Fibroblast of lung (primary cell): ENCODE measurements around the gene TIMM50. TPM values are rescaled to one million over a fixed set of nuclear protein-coding genes. Genes with fewer than 3 reads are reported as not detected.

ENCODE experiments used
- DNase-seq, 2 donors: peaks; one replicate each; pipeline versions ENCODE4 v3.0.0 to v3.0.0-alpha.2; 2010; ENCODE audit warnings: low read depth in 2 of 2
- H2AFZ ChIP-seq: 2 replicates; pipeline ENCODE4 v1.5.1; 2012; ENCODE audit warnings: low read length, control low read depth, inconsistent platforms
- H3K27ac ChIP-seq: 2 replicates; pipeline ENCODE4 v1.5.1; 2011; ENCODE audit warnings: low read length, control low read depth; ENCODE audit not compliant: insufficient read depth
- H3K27me3 ChIP-seq: 2 replicates; pipeline ENCODE4 v1.5.1; 2011; ENCODE audit warnings: mild to moderate bottlenecking, low read length; ENCODE audit not compliant: control insufficient read depth, insufficient read depth
- H3K36me3 ChIP-seq: 2 replicates; pipeline ENCODE4 v1.5.1; 2011; ENCODE audit warnings: low read length; ENCODE audit not compliant: control insufficient read depth, insufficient read depth
- H3K4me1 ChIP-seq: 2 replicates; pipeline ENCODE4 v1.5.1; 2011; ENCODE audit warnings: low read length; ENCODE audit not compliant: control insufficient read depth, insufficient read depth; ENCODE audit errors: extremely low read depth
- H3K4me2 ChIP-seq: 2 replicates; pipeline ENCODE4 v1.5.1; 2011; ENCODE audit warnings: low read length, control low read depth; ENCODE audit not compliant: insufficient read depth; ENCODE audit errors: extremely low read depth
- H3K4me3 ChIP-seq, 4 experiments: fragments of 200-600 bp in 1 of 4; sonication (generic) in 1 of 4; replicated peaks in 1 of 4; 2 replicates each; pipeline ENCODE4 v1.5.1; 2011 to 2016; ENCODE audit warnings: low read length in 4 of 4, low read depth in 3 of 4, mild to moderate bottlenecking in 3 of 4, control low read depth in 2 of 4, inconsistent platforms in 1 of 4, mixed read lengths in 1 of 4; ENCODE audit not compliant: insufficient read depth in 1 of 4; ENCODE audit errors: control extremely low read depth in 1 of 4
- H3K79me2 ChIP-seq: 2 replicates; pipeline ENCODE4 v1.5.1; 2012; ENCODE audit warnings: mild to moderate bottlenecking, low read length, inconsistent platforms; ENCODE audit not compliant: control insufficient read depth, insufficient read depth
- H3K9ac ChIP-seq: 2 replicates; pipeline ENCODE4 v1.5.1; 2011; ENCODE audit warnings: mild to moderate bottlenecking, low read length, control low read depth; ENCODE audit not compliant: insufficient read depth
- H3K9me3 ChIP-seq: 2 replicates; pipeline ENCODE4 v1.5.1; 2012; ENCODE audit warnings: low read depth, low read length; ENCODE audit not compliant: control insufficient read depth, insufficient read depth
- H4K20me1 ChIP-seq: 2 replicates; pipeline ENCODE4 v1.5.1; 2011; ENCODE audit warnings: low read length; ENCODE audit not compliant: control insufficient read depth, insufficient read depth; ENCODE audit errors: extremely low read depth
- CTCF ChIP-seq, 2 donors: IDR thresholded peaks in 1 of 2; conservative IDR thresholded peaks in 1 of 2; 1 replicate in 1 of 2; 2 replicates in 1 of 2; pipeline ENCODE4 v1.5.1; 2011 to 2012; ENCODE audit warnings: low read length in 2 of 2, control low read depth in 1 of 2, inconsistent platforms in 1 of 2, low read depth in 1 of 2, mild to moderate bottlenecking in 1 of 2
- EZH2 ChIP-seq: IDR thresholded peaks from 2 replicates; pipeline ENCODE4 v1.5.1; 2012; ENCODE audit warnings: low read length, control low read depth, mild to moderate bottlenecking; ENCODE audit errors: missing control alignments
- polyA minus RNA-seq: library from RNA; depleted of rRNA, polyadenylated mRNA; stranded (reverse); fragments of >200 nt; gene quantifications from 2 replicates; pipeline ENCODE4 v1.2.3, GENCODE V29; 2011; ENCODE audit warnings: low replicate concordance
- polyA plus RNA-seq, 2 donors: library from polyadenylated mRNA; depleted of rRNA in 1 of 2; stranded (reverse) in 1 of 2; unstranded in 1 of 2; fragments of >200 nt; gene quantifications; 2 replicates each; pipeline ENCODE4 v1.2.1, GENCODE V29; 2011 to 2012; ENCODE audit warnings: missing spikeins in 1 of 2
- total RNA-seq: library from RNA; depleted of rRNA; stranded (reverse); fragments of >200 nt; gene quantifications from 2 replicates; pipeline ENCODE4 v1.2.1, GENCODE V29; 2014

The TIMM50 gene
- total RNA-seq (37.2 and 45.7 TPM in 2 replicates), polyA plus RNA-seq (43.5 and 71.0 TPM in 2 replicates), polyA minus RNA-seq (167 and 175 TPM in 2 replicates)
- 63.2 and 96.3 TPM in 2 replicates for polyA plus RNA-seq (2012)

- no peaks in the 10 kb centered on the region for H3K9me3 ChIP-seq
- peak within 1 kb of the TSS; percentile 94 for H3K27ac ChIP-seq
- TF ChIP-seq EZH2: no peak
- TF ChIP-seq CTCF (conservative IDR thresholded peaks at IDR 0.05 in 1 of 2, IDR thresholded peaks at IDR 0.05 in 1 of 2; ENCODE audit: low read depth in 1 of 2, low read length in 2 of 2): no peak
- H3K36me3 ChIP-seq: peaks cover 12% of the 10 kb centered on the region
- peak within 1 kb of the TSS; percentile 84 to 100 (median 92) for H3K4me3 ChIP-seq
- H3K4me2 ChIP-seq: peak within 1 kb of the TSS; percentile 94
- H3K79me2 ChIP-seq: peaks cover 18% of the 10 kb centered on the region
- peak within 1 kb of the TSS; percentile 96 for H3K9ac ChIP-seq
- no peaks in the 10 kb centered on the region for H3K27me3 ChIP-seq
- H3K4me1 ChIP-seq: no peaks in the 10 kb centered on the region
- DNase-seq: peak; percentile 89 to 90
- no peaks in the 10 kb centered on the region for H4K20me1 ChIP-seq
- H2AFZ ChIP-seq: peak within 1 kb of the TSS; percentile 97
Observed at GRCh38 chr19:39480337-39481228, at the start of gene TIMM50. TSS of gene TIMM50 (plus strand) at chr19:39480838. CDS start at chr19:39480854, 16 bp downstream.

- H3K36me3 ChIP-seq: peaks cover 14% of the 10 kb centered on the region
- H2AFZ ChIP-seq: no peak overlapping the region
- H3K9me3 ChIP-seq: no peaks in the 10 kb centered on the region
- H3K79me2 ChIP-seq: peaks cover 29% of the 10 kb centered on the region
- no peaks in the 10 kb centered on the region for H3K27me3 ChIP-seq
- no peak overlapping the region for H3K4me3 ChIP-seq
- peaks cover 24% of the 10 kb centered on the region for H3K4me1 ChIP-seq
- TF ChIP-seq EZH2 (no peak), CTCF (conservative IDR thresholded peaks at IDR 0.05 in 1 of 2, IDR thresholded peaks at IDR 0.05 in 1 of 2; ENCODE audit: low read depth in 1 of 2, low read length in 2 of 2) (no peak)
- no peak overlapping the region for H3K9ac ChIP-seq
- no peak for DNase-seq
- H3K4me2 ChIP-seq: no peak overlapping the region
- H3K27ac ChIP-seq: peak overlapping the region; percentile 4
- H4K20me1 ChIP-seq: no peaks in the 10 kb centered on the region
Observed at GRCh38 chr19:39432677-39433025, 48.0 kb upstream of the TIMM50 start.

GRCh38 chr19:39433480-39434079 lies 47.1 kb upstream of the TIMM50 start:
- Histone ChIP-seq H3K27me3 (no peaks in the 10 kb centered on the region), H3K4me2 (peak overlapping the region; percentile 73), H3K9me3 (no peaks in the 10 kb centered on the region), H4K20me1 (no peaks in the 10 kb centered on the region), H3K4me3 (peak overlapping the region in 1 of 4 experiments; percentile 82), H3K9ac (no peak overlapping the region), H2AFZ (no peak overlapping the region), H3K36me3 (peaks cover 14% of the 10 kb centered on the region), H3K79me2 (peaks cover 29% of the 10 kb centered on the region), H3K4me1 (peaks cover 18% of the 10 kb centered on the region), H3K27ac (peak overlapping the region; percentile 93)
- no peak for TF ChIP-seq EZH2
- TF ChIP-seq CTCF (conservative IDR thresholded peaks at IDR 0.05 in 1 of 2, IDR thresholded peaks at IDR 0.05 in 1 of 2; ENCODE audit: low read depth in 1 of 2, low read length in 2 of 2): no peak
- DNase-seq: no peak
